Measurements from ENCODE around the gene MRM1. TPM values are rescaled to one million over a fixed set of nuclear protein-coding genes. Genes with fewer than 3 reads are reported as not detected.

MRM1 gene
- total RNA-seq, 2 donors from 2014 or later, result 6.2 to 26.5 TPM

DNA sequence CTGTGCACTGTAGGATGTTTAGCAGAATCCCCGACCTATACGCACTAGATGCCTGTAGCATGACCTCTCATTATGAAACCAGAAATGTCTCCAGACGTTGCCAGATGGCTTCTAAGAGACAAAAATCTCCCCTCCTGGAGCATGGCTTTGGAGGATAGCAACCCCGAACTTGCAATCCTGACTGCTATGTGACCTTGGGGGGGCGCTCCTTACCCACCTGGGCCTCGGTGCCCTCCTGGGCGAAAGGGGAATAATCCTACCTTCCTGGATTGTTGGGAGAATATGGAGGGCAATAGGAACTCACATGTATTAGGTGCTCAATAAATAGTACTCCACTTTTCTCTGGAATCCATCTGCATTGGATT is 8.1 kb downstream of the MRM1 start:
- no peak for DNase-seq
- TF ChIP-seq, protein P1, sequence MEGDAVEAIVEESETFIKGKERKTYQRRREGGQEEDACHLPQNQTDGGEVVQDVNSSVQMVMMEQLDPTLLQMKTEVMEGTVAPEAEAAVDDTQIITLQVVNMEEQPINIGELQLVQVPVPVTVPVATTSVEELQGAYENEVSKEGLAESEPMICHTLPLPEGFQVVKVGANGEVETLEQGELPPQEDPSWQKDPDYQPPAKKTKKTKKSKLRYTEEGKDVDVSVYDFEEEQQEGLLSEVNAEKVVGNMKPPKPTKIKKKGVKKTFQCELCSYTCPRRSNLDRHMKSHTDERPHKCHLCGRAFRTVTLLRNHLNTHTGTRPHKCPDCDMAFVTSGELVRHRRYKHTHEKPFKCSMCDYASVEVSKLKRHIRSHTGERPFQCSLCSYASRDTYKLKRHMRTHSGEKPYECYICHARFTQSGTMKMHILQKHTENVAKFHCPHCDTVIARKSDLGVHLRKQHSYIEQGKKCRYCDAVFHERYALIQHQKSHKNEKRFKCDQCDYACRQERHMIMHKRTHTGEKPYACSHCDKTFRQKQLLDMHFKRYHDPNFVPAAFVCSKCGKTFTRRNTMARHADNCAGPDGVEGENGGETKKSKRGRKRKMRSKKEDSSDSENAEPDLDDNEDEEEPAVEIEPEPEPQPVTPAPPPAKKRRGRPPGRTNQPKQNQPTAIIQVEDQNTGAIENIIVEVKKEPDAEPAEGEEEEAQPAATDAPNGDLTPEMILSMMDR (IDR thresholded peaks at IDR 0.05), result no peak
- Histone ChIP-seq H3K9ac (ENCODE audit: low read depth in 2 of 2, low read length in 2 of 2) (no peak overlapping the region), H3K27ac (no peak overlapping the region), H3K9me3 (no peaks in the 10 kb centered on the region), H3K36me3 (no peaks in the 10 kb centered on the region), H3K4me1 (peaks cover 6% of the 10 kb centered on the region), H3K27me3 (no peaks in the 10 kb centered on the region), H3K4me3 (no peak overlapping the region)
- intact Hi-C loops (cut with DNase I), result loop anchor here (10.0 kb wide), 1 partner anchor 765 kb away; the partner anchor contains the start of gene C17orf78

DNA sequence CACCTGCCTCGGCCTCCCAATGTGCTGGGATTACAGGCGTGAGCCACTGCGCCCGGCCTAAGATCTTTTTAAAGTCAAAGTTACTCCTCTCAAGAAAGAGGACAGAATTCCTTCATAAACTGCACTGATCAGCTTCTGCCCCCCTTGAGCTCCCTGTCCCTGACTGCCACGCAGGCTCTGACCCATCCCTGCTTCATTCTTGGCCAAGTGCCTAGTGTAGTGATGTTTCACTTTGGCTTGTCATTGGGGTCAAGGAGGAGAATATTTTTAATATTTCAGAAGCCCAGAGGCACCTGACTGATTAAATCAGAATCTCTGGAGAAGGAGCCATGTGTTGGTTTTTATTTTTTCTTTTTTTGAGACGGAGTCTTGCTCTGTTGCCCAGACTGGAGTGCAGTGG is 9.1 kb downstream of the MRM1 start:
- H3K9me3 ChIP-seq, result no peaks in the 10 kb centered on the region
- H3K4me3 ChIP-seq, result no peak overlapping the region
- TF ChIP-seq, protein P1 (IDR thresholded peaks at IDR 0.05), result no peak
- no peak overlapping the region for H3K9ac ChIP-seq (ENCODE audit: low read depth in 2 of 2, low read length in 2 of 2)
- DNase-seq, result no peak
- no peaks in the 10 kb centered on the region for H3K36me3 ChIP-seq
- intact Hi-C loops (cut with DNase I), result no loop called here
- peaks cover 6% of the 10 kb centered on the region for H3K4me1 ChIP-seq
- no peaks in the 10 kb centered on the region for H3K27me3 ChIP-seq
- no peak overlapping the region for H3K27ac ChIP-seq

DNA sequence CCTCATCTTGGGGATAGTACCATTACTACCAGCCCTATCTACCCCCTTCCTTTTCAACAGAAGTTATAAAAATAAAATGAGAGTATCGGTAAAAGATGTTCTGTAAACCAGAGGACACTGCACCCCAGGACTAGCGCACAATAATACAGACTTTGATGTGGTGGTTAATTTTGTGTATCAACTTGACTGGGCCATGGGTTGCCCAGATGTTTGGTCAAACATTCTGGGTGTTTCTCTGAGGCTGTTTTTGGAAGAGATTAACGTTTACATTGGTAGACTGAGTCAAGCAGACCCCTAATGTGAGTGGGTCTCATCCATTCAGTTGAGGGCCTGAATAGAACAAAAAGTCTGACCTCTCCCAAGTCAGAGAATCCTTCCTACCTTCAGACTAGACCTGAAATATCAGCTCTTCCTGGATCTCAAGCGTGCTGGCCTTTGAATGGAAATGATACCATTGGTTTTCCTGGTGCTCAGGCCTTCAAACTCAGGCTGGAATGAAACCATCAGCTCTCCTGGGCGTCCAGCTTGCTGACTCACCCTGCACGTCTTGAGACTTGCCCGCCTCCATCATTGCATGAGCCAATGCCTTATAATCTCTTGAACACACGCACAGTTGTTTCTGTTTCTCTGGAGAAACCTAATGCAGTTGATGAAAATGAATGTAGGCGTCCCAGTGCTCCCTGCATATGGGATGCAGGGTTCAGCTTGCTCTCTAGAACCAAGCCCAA is 10.1 kb downstream of the MRM1 start:
- no peak overlapping the region for H3K9ac ChIP-seq (ENCODE audit: low read depth in 2 of 2, low read length in 2 of 2)
- H3K9me3 ChIP-seq, result no peaks in the 10 kb centered on the region
- intact Hi-C loops (cut with DNase I), result no loop called here
- no peaks in the 10 kb centered on the region for H3K36me3 ChIP-seq
- H3K4me3 ChIP-seq, result no peak overlapping the region
- TF ChIP-seq, protein P1 (IDR thresholded peaks at IDR 0.05), result no peak
- no peaks in the 10 kb centered on the region for H3K27me3 ChIP-seq
- H3K27ac ChIP-seq, result no peak overlapping the region
- no peak for DNase-seq
- H3K4me1 ChIP-seq, result peaks cover 6% of the 10 kb centered on the region

DNA sequence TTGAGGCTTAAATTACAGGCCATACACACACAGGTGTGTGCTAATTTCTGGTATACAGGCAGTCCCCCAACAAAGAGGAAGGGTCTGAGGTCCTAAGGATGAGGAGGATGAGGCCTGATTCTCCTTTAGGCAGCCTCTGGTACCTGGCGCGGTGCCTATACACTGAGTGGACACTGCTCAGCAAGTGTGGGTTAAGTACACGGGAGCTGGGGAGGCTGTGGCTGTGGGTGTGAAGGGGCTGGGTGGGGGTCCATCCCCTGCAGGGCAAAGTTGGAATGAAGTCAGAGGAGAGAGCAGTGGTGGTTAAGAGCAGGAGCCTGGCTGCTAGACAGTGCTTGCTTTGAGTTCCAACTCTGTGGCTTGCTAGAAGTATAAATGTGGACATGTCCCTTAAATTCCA is 10.9 kb downstream of the MRM1 start:
- intact Hi-C loops (cut with DNase I), result no loop called here
- H3K4me1 ChIP-seq, result peaks cover 6% of the 10 kb centered on the region
- H3K27ac ChIP-seq, result no peak overlapping the region
- H3K9me3 ChIP-seq, result no peaks in the 10 kb centered on the region
- H3K36me3 ChIP-seq, result no peaks in the 10 kb centered on the region
- DNase-seq, result no peak
- no peaks in the 10 kb centered on the region for H3K27me3 ChIP-seq
- no peak overlapping the region for H3K4me3 ChIP-seq
- H3K9ac ChIP-seq (ENCODE audit: low read depth in 2 of 2, low read length in 2 of 2), result no peak overlapping the region
- TF ChIP-seq, protein P1 (IDR thresholded peaks at IDR 0.05), result no peak

DNA sequence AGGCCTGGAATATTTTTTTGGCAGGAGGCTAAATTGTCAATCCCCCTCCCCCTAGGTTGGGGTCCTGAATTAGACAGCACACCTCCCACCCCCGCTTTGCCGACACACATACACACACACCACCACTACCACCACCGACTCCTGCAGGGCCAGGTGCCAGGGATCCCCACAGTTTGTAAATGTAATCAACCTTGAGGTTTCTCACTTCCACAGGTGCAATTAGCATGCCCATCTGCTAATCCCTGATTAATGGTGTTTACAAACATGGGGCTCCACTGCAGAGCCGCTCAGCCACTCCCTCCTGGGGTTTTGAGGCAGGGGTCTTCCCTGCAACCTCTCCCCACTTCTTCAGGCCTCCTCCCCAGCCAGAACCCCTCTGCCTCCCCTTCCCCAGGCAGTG is 11.8 kb downstream of the MRM1 start:
- Histone ChIP-seq H3K4me3 (no peak overlapping the region), H3K9me3 (no peaks in the 10 kb centered on the region), H3K9ac (ENCODE audit: low read depth in 2 of 2, low read length in 2 of 2) (no peak overlapping the region), H3K27me3 (no peaks in the 10 kb centered on the region), H3K4me1 (peaks cover 6% of the 10 kb centered on the region), H3K36me3 (no peaks in the 10 kb centered on the region), H3K27ac (no peak overlapping the region)
- intact Hi-C loops (cut with DNase I), result no loop called here
- TF ChIP-seq, protein P1 (IDR thresholded peaks at IDR 0.05), result no peak
- no peak for DNase-seq

Data from colonic mucosa (tissue), 4 donors.